Parathyroid adenoma (tissue), 2 donors: Measurements from ENCODE around the gene METTL27.
"Not testable (repeated sequence)": the region's sequence is repeated elsewhere in the genome, so short reads cannot be mapped to it uniquely, and the experiment has no call there.

Experiments
- H2AFZ ChIP-seq: fragments of 300-600 bp; sonication (generic); one replicate; pipeline ENCODE4 v1.7.0; 2017; ENCODE audit warnings: antibody characterized with exemption, mild to moderate bottlenecking
- H3K27ac ChIP-seq: fragments of 300-600 bp; sonication (generic); one replicate; pipeline ENCODE4 v1.7.0; 2017
- H3K27me3 ChIP-seq: fragments of 300-600 bp; sonication (generic); one replicate; pipeline ENCODE4 v1.7.0; 2017; ENCODE audit warnings: low read length; ENCODE audit not compliant: control insufficient read depth, insufficient read depth
- H3K36me3 ChIP-seq: fragments of 300-600 bp; sonication (generic); one replicate; pipeline ENCODE4 v1.7.0; 2017; ENCODE audit warnings: low read length; ENCODE audit not compliant: control insufficient read depth, insufficient read depth
- H3K4me1 ChIP-seq: fragments of 300-600 bp; sonication (generic); one replicate; pipeline ENCODE4 v1.7.0; 2017; ENCODE audit warnings: control low read depth
- H3K4me2 ChIP-seq: fragments of 300-600 bp; sonication (generic); one replicate; pipeline ENCODE4 v1.7.0; 2017; ENCODE audit warnings: low read length
- H3K4me3 ChIP-seq: fragments of 300-600 bp; sonication (generic); one replicate; pipeline ENCODE4 v1.7.0; 2017; ENCODE audit warnings: low read depth, low read length
- H3K79me2 ChIP-seq: fragments of 300-600 bp; sonication (generic); one replicate; pipeline ENCODE4 v1.7.0; 2017; ENCODE audit warnings: control low read depth
- H3K9ac ChIP-seq: fragments of 300-600 bp; sonication (generic); one replicate; pipeline ENCODE4 v1.7.0; 2017; ENCODE audit warnings: mild to moderate bottlenecking
- H3K9me3 ChIP-seq: fragments of 300-600 bp; sonication (generic); one replicate; pipeline ENCODE4 v1.7.0; 2017; ENCODE audit warnings: low read length; ENCODE audit not compliant: control insufficient read depth
- CTCF ChIP-seq: fragments of 300-600 bp; sonication (generic); IDR thresholded peaks from one replicate; pipeline ENCODE4 v1.7.0; 2017; ENCODE audit warnings: antibody characterized with exemption, mild to moderate bottlenecking
- donor health status: primary hyperparathyroidism.

Gene METTL27

GRCh38 chr7:73839290-73839689, 3.0 kb downstream of the METTL27 start:
- Histone ChIP-seq H3K4me1 (peaks cover 6% of the 10 kb centered on the region), H3K27me3 (no peaks in the 10 kb centered on the region), H3K79me2 (no peaks in the 10 kb centered on the region), H3K9me3 (no peaks in the 10 kb centered on the region), H3K36me3 (no peaks in the 10 kb centered on the region), H3K4me3 (no peak overlapping the region), H3K9ac (no peak overlapping the region), H3K27ac (no peak overlapping the region), H2AFZ (no peak overlapping the region), H3K4me2 (no peak overlapping the region)
- no peak for TF ChIP-seq CTCF

- Histone ChIP-seq H3K27me3 (no peaks in the 10 kb centered on the region), H3K4me1 (peaks cover 6% of the 10 kb centered on the region), H3K4me3 (no peak overlapping the region), H3K36me3 (no peaks in the 10 kb centered on the region), H3K27ac (no peak overlapping the region), H3K9ac (no peak overlapping the region), H3K79me2 (no peaks in the 10 kb centered on the region), H3K9me3 (no peaks in the 10 kb centered on the region), H3K4me2 (no peak overlapping the region), H2AFZ (no peak overlapping the region)
- TF ChIP-seq CTCF = no peak
Measured at GRCh38 chr7:73838642-73839041, 3.7 kb downstream of the METTL27 start.

- not testable (repeated sequence) for H3K79me2 ChIP-seq, H3K27me3 ChIP-seq, H3K36me3 ChIP-seq, H3K27ac ChIP-seq, H3K9ac ChIP-seq, H3K9me3 ChIP-seq, H3K4me2 ChIP-seq, H2AFZ ChIP-seq, H3K4me3 ChIP-seq
- H3K4me1 ChIP-seq = peaks cover 15% of the 10 kb centered on the region
Measured at GRCh38 chr7:73837167-73837566, 5.1 kb downstream of the METTL27 start.

GRCh38 chr7:73834626-73835191, 7.6 kb downstream of the METTL27 start:
- no peak overlapping the region for H2AFZ ChIP-seq
- no peak for TF ChIP-seq CTCF
- H3K36me3 ChIP-seq = no peaks in the 10 kb centered on the region
- no peak overlapping the region for H3K4me2 ChIP-seq
- H3K9ac ChIP-seq = no peak overlapping the region
- no peaks in the 10 kb centered on the region for H3K9me3 ChIP-seq
- peaks cover 2% of the 10 kb centered on the region for H3K79me2 ChIP-seq
- H3K27ac ChIP-seq = no peak overlapping the region
- no peak overlapping the region for H3K4me3 ChIP-seq
- peaks cover 19% of the 10 kb centered on the region for H3K4me1 ChIP-seq
- no peaks in the 10 kb centered on the region for H3K27me3 ChIP-seq

- no peaks in the 10 kb centered on the region for H3K27me3 ChIP-seq
- H2AFZ ChIP-seq = no peak overlapping the region
- H3K79me2 ChIP-seq = peaks cover 2% of the 10 kb centered on the region
- peak overlapping the region; percentile 89 for H3K4me3 ChIP-seq
- H3K9me3 ChIP-seq = no peaks in the 10 kb centered on the region
- peak overlapping the region; percentile 91 for H3K4me2 ChIP-seq
- peak overlapping the region; percentile 99 for H3K27ac ChIP-seq
- H3K9ac ChIP-seq = no peak overlapping the region
- peaks cover 32% of the 10 kb centered on the region for H3K4me1 ChIP-seq
- no peak for TF ChIP-seq CTCF
- no peaks in the 10 kb centered on the region for H3K36me3 ChIP-seq
Measured at GRCh38 chr7:73833251-73833919, 8.9 kb downstream of the METTL27 start.
